Measurements from ENCODE around the gene PCARE.
"Not testable (repeated sequence)": the region's sequence is repeated elsewhere in the genome, so short reads cannot be mapped to it uniquely, and the experiment has no call there.

DNA sequence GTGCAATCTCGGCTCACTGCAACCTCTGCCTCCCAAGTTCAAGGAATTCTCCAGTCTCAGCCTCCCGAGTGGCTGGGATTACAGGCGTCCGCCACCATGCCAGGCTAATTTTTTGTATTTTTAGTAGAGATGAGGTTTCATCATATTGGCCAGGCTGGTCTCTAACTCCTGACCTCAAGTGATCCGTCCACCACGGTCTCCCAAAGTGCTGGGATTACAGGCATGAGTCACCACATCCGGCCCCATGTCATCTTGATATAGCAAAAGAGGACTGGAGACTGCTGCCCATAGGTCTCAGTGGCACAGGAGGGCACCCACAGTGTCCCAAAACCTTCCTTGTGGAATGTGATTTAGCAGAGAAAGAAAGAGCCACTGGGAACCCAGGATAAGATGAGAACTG is 16.0 kb upstream of the PCARE start:
- TF ChIP-seq, protein P1, sequence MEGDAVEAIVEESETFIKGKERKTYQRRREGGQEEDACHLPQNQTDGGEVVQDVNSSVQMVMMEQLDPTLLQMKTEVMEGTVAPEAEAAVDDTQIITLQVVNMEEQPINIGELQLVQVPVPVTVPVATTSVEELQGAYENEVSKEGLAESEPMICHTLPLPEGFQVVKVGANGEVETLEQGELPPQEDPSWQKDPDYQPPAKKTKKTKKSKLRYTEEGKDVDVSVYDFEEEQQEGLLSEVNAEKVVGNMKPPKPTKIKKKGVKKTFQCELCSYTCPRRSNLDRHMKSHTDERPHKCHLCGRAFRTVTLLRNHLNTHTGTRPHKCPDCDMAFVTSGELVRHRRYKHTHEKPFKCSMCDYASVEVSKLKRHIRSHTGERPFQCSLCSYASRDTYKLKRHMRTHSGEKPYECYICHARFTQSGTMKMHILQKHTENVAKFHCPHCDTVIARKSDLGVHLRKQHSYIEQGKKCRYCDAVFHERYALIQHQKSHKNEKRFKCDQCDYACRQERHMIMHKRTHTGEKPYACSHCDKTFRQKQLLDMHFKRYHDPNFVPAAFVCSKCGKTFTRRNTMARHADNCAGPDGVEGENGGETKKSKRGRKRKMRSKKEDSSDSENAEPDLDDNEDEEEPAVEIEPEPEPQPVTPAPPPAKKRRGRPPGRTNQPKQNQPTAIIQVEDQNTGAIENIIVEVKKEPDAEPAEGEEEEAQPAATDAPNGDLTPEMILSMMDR (IDR thresholded peaks at IDR 0.05 in 4 of 5, conservative IDR thresholded peaks at IDR 0.05 in 1 of 5) = not testable (repeated sequence)
- not testable (repeated sequence) for TF ChIP-seq POLR2A (IDR thresholded peaks at IDR 0.05)

Measured in gastrocnemius medialis (tissue), 4 donors.